Endothelial cell of umbilical vein (primary cell): ENCODE data around the gene OTULIN. TPM values are rescaled to one million over a fixed set of nuclear protein-coding genes. Genes with fewer than 3 reads are reported as not detected.

ENCODE experiments used
- BruUV-seq: library from RNA; stranded (reverse); fragments of 400-500 nt; replicated peaks from 2 replicates; lab custom pipeline; 2021; lab: Mats Ljungman, UMichigan
- CTCF ChIA-PET: fragments of 300-600, 350-600 bp; sonication (Branson Sonifier 250); formaldehyde crosslinking; loops from one replicate; lab custom pipeline; 2021; ENCODE audit warnings: antibody characterized with exemption, inconsistent platforms; lab: Charles Lee
- POLR2A ChIA-PET: fragments of 300-600, 350-600 bp; sonication (Branson Sonifier 250); formaldehyde crosslinking; loops from one replicate; lab custom pipeline; 2021; ENCODE audit warnings: antibody characterized with exemption, inconsistent platforms; lab: Charles Lee
- DNase-seq: peaks from one replicate; pipeline ENCODE4 v3.0.0-alpha.2; 2011; ENCODE audit warnings: low read depth, low spot score
- FAIRE-seq: peaks from 2 replicates; lab custom pipeline; 2011; peaks lifted over from hg19 to GRCh38; lab: Jason Lieb, UNC
- H2AFZ ChIP-seq: 2 replicates; pipeline ENCODE4 v1.6.0; 2012; ENCODE audit warnings: low read depth, low read length, control low read depth, inconsistent platforms
- H3K27ac ChIP-seq: 2 replicates; pipeline ENCODE4 v1.5.1; 2011; ENCODE audit warnings: low read depth, mild to moderate bottlenecking, control low read depth, low read length, moderate library complexity; ENCODE audit not compliant: insufficient read depth
- H3K27me3 ChIP-seq, 2 experiments: 2 replicates each; pipeline versions ENCODE4 v1.6.0 to v1.6.1; 2011; ENCODE audit warnings: low read length in 2 of 2, mixed read lengths in 1 of 2; ENCODE audit not compliant: control insufficient read depth in 2 of 2, insufficient read depth in 2 of 2
- H3K36me3 ChIP-seq, 2 experiments: 2 replicates in 1 of 2; 3 replicates in 1 of 2; pipeline ENCODE4 v1.5.1; 2011; ENCODE audit warnings: low read length in 2 of 2, mild to moderate bottlenecking in 1 of 2, moderate library complexity in 1 of 2; ENCODE audit not compliant: control insufficient read depth in 2 of 2, insufficient read depth in 2 of 2; ENCODE audit errors: extremely low read depth in 1 of 2
- H3K4me1 ChIP-seq: 3 replicates; pipeline ENCODE4 v1.5.1; 2011; ENCODE audit warnings: mild to moderate bottlenecking, low read length; ENCODE audit not compliant: control insufficient read depth, insufficient read depth; ENCODE audit errors: extremely low read depth
- H3K4me2 ChIP-seq: 2 replicates; pipeline ENCODE4 v1.6.1; 2011; ENCODE audit warnings: low read length, control low read depth, mixed read lengths; ENCODE audit not compliant: insufficient read depth
- H3K4me3 ChIP-seq, 3 experiments: fragments of 200-600 bp in 1 of 3; sonication (generic), shearing (Covaris generic) in 1 of 3; replicated peaks in 1 of 3; 2 replicates each; pipeline ENCODE4 v1.5.1; 2011 to 2016; ENCODE audit warnings: control low read depth in 3 of 3, low read length in 3 of 3, mild to moderate bottlenecking in 2 of 3, inconsistent platforms in 1 of 3, low read depth in 1 of 3, moderate library complexity in 1 of 3; ENCODE audit not compliant: insufficient read depth in 1 of 3
- H3K79me2 ChIP-seq: 2 replicates; pipeline ENCODE4 v1.6.0; 2012; ENCODE audit warnings: low read length, inconsistent platforms; ENCODE audit not compliant: control insufficient read depth, insufficient read depth
- H3K9ac ChIP-seq: replicated peaks from 2 replicates; pipeline ENCODE3; 2011; ENCODE audit warnings: low read length, control low read depth; ENCODE audit not compliant: insufficient read depth; ENCODE audit errors: extremely low read depth
- H3K9me1 ChIP-seq: replicated peaks from 3 replicates; pipeline ENCODE4 v1.6.0; 2011; ENCODE audit warnings: mild to moderate bottlenecking, low read length; ENCODE audit not compliant: control insufficient read depth, insufficient read depth; ENCODE audit errors: extremely low read depth
- H3K9me3 ChIP-seq: replicated peaks from 2 replicates; pipeline ENCODE4 v1.5.1; 2012; ENCODE audit warnings: low read length, inconsistent platforms; ENCODE audit not compliant: control insufficient read depth, insufficient read depth
- H4K20me1 ChIP-seq: replicated peaks from 2 replicates; pipeline ENCODE3; 2011; ENCODE audit warnings: mild to moderate bottlenecking, low read length; ENCODE audit not compliant: control insufficient read depth, insufficient read depth; ENCODE audit errors: extremely low read depth
- CTCF ChIP-seq, 2 donors: IDR thresholded peaks; 1 replicate in 1 of 2; 2 replicates in 1 of 2; pipeline ENCODE4 v1.5.1; 2011; ENCODE audit warnings: low read length in 2 of 2, mild to moderate bottlenecking in 2 of 2, moderate library complexity in 2 of 2, control low read depth in 1 of 2, inconsistent platforms in 1 of 2, low read depth in 1 of 2; ENCODE audit not compliant: insufficient read depth in 1 of 2; ENCODE audit errors: extremely low read depth in 1 of 2
- EZH2 ChIP-seq: IDR thresholded peaks from 2 replicates; pipeline ENCODE4 v1.6.1; 2012; ENCODE audit warnings: borderline replicate concordance, low read depth, mild to moderate bottlenecking, moderate library complexity, low read length, inconsistent platforms; ENCODE audit not compliant: severe bottlenecking
- FOS ChIP-seq: IDR thresholded peaks from 2 replicates; pipeline ENCODE4 v1.6.1; 2011; ENCODE audit warnings: mild to moderate bottlenecking, low read length, moderate library complexity, borderline replicate concordance; ENCODE audit not compliant: insufficient read depth
- GATA2 ChIP-seq: IDR thresholded peaks from 2 replicates; pipeline ENCODE4 v1.7.0; 2011; ENCODE audit warnings: low read depth, mild to moderate bottlenecking, moderate library complexity, mixed read lengths, low read length; ENCODE audit not compliant: insufficient read length, insufficient read depth
- JUN ChIP-seq: IDR thresholded peaks from 2 replicates; pipeline ENCODE4 v1.6.1; 2011; ENCODE audit warnings: borderline replicate concordance, low read depth; ENCODE audit not compliant: insufficient read length, insufficient read depth
- MAX ChIP-seq: IDR thresholded peaks from 2 replicates; pipeline ENCODE4 v1.6.1; 2011; ENCODE audit not compliant: insufficient read depth, insufficient read length
- MYC ChIP-seq: IDR thresholded peaks from one replicate; pipeline ENCODE4 v1.6.1; 2011; ENCODE audit warnings: mild to moderate bottlenecking, low read depth, low read length
- POLR2A ChIP-seq: IDR thresholded peaks from 2 replicates; pipeline ENCODE4 v1.6.1; 2012; ENCODE audit warnings: low read depth, mild to moderate bottlenecking, control low read depth, low read length
- POLR2AphosphoS5 ChIP-seq: IDR thresholded peaks from 2 replicates; pipeline ENCODE4 v1.6.1; 2012; ENCODE audit warnings: low read depth, mild to moderate bottlenecking, control low read depth, low read length, moderate library complexity; ENCODE audit not compliant: insufficient read depth
- dilution Hi-C: fragments of 300-500 bp; cut with MboI; formaldehyde crosslinking; loops from one replicate; pipeline ENCODE4 v1.15.0; 2019; ENCODE audit warnings: low sequenced_read_pairs; ENCODE audit not compliant: extremely low pct_ligation_motif_present
- intact Hi-C: fragments of 100-400 bp; cut with micrococcal nuclease; formaldehyde crosslinking; loops from one replicate; pipeline ENCODE4 v1.10.0; 2022
- polyA plus RNA-seq, 4 experiments: library from polyadenylated mRNA; depleted of rRNA in 3 of 4; stranded (reverse) in 3 of 4; unstranded in 1 of 4; fragments of >200 nt; gene quantifications; 2 replicates each; pipeline versions ENCODE4 v1.2.1 to v1.2.3, GENCODE V29; 2011 to 2012; ENCODE audit warnings: missing spikeins in 1 of 4
- total RNA-seq: library from RNA; stranded (reverse); gene quantifications from 2 replicates; pipeline ENCODE4 v1.2.3, GENCODE V29; 2021

OTULIN gene
- total and polyA plus RNA-seq, 2 donors (not counting 3 experiments of a cell fraction or from before 2014, with no cell fraction given) = 7.8 to 30.2 TPM

GRCh38 chr5:14671414-14671813, 6.9 kb downstream of the OTULIN start:
- no peaks in the 10 kb centered on the region for H3K27me3 ChIP-seq
- TF ChIP-seq POLR2AphosphoS5 = no peak
- TF ChIP-seq JUN = no peak
- TF ChIP-seq POLR2A = no peak
- no peak for TF ChIP-seq FOS
- no peak for TF ChIP-seq MAX
- TF ChIP-seq GATA2 = no peak
- no peak for TF ChIP-seq CTCF (IDR thresholded peaks at IDR 0.05; ENCODE audit: extremely low read depth in 1 of 2, insufficient read depth in 1 of 2, low read depth in 1 of 2, low read length in 2 of 2)
- TF ChIP-seq MYC = no peak
- TF ChIP-seq EZH2 = no peak
- ChIA-PET CTCF (interaction anchor here (6.4 kb wide), 1 partner anchor 14 kb away, joined by 38 read pairs; no protein-coding TSS in a partner anchor), POLR2A (no interaction called here)
- H3K36me3 ChIP-seq = peaks cover 0 to 3% of the 10 kb centered on the region in 2 experiments
- no TSS peak for BruUV-seq
- H3K9ac ChIP-seq = no peak overlapping the region
- H2AFZ ChIP-seq = no peak overlapping the region
- H3K27ac ChIP-seq = no peak overlapping the region
- no peaks in the 10 kb centered on the region for H3K9me1 ChIP-seq
- peak; percentile 23 for DNase-seq
- dilution Hi-C loops = no loop called here
- peaks cover 92% of the 10 kb centered on the region for H3K79me2 ChIP-seq
- intact Hi-C loops = no loop called here
- H3K4me3 ChIP-seq = no peak overlapping the region
- H3K9me3 ChIP-seq = no peaks in the 10 kb centered on the region
- no peak overlapping the region for H3K4me2 ChIP-seq
- H3K4me1 ChIP-seq = peaks cover 11% of the 10 kb centered on the region
- no peak for FAIRE-seq
- peaks cover 3% of the 10 kb centered on the region for H4K20me1 ChIP-seq
